Ascending aorta (tissue), 2 donors: ENCODE measurements around the gene APBA2. TPM values are rescaled to one million over a fixed set of nuclear protein-coding genes. Genes with fewer than 3 reads are reported as not detected.
"Not testable (repeated sequence)": the region's sequence is repeated elsewhere in the genome, so short reads cannot be mapped to it uniquely, and the experiment has no call there.

Experiments
- DNase-seq, 2 donors: peaks; one replicate each; pipeline ENCODE4 v3.0.0-alpha.2; 2019; ENCODE audit warnings: low spot score in 2 of 2
- H3K27ac ChIP-seq, 2 donors: fragments of 200-600 bp; sonication (generic); one replicate each; pipeline ENCODE4 v1.5.1; 2016 to 2017; ENCODE audit warnings: mild to moderate bottlenecking in 1 of 2
- H3K27me3 ChIP-seq: fragments of 200-600 bp; sonication (generic); one replicate; pipeline ENCODE4 v1.5.1; 2017
- H3K36me3 ChIP-seq, 2 donors: fragments of 200-600 bp; sonication (generic); one replicate each; pipeline ENCODE4 v1.5.1; 2016
- H3K4me1 ChIP-seq, 2 donors: fragments of 200-600 bp; sonication (generic); one replicate each; pipeline ENCODE4 v1.5.1; 2016 to 2017; ENCODE audit warnings: mild to moderate bottlenecking in 1 of 2
- H3K4me3 ChIP-seq, 2 donors: fragments of 200-600 bp; sonication (generic); one replicate each; pipeline ENCODE4 v1.5.1; 2016 to 2017; ENCODE audit warnings: mild to moderate bottlenecking in 1 of 2
- H3K9me3 ChIP-seq, 2 donors: fragments of 200-600 bp; sonication (generic); one replicate each; pipeline ENCODE4 v1.5.1; 2016
- CTCF ChIP-seq, 3 experiments: fragments of 200-600 bp in 2 of 3; fragments of 450-650 bp in 1 of 3; sonication (generic) in 2 of 3; IDR thresholded peaks; one replicate each; pipeline ENCODE4 v1.5.1; 2016 to 2019; ENCODE audit warnings: antibody characterized with exemption in 3 of 3, mild to moderate bottlenecking in 1 of 3, moderate library complexity in 1 of 3
- intact Hi-C: fragments of 100-400 bp; cut with DNase I; formaldehyde crosslinking; loops from one replicate; pipeline ENCODE4 v1.15.1; 2023
- total RNA-seq: library from RNA; depleted of rRNA; stranded (reverse); fragments of >200 nt; gene quantifications from one replicate; pipeline ENCODE4 v1.1.0, GENCODE V29; 2016

Gene APBA2
- total RNA-seq, 1 donor from 2014 or later, result 2.4 TPM

- no peaks in the 10 kb centered on the region for H3K9me3 ChIP-seq
- peaks cover 6 to 8% of the 10 kb centered on the region in 2 donors for H3K4me1 ChIP-seq
- intact Hi-C loops, result no loop called here
- no peak for TF ChIP-seq CTCF (IDR thresholded peaks at IDR 0.05)
- H3K4me3 ChIP-seq, result peak overlapping the region; percentile 60 to 63
- no peak for DNase-seq
- peaks cover 7% of the 10 kb centered on the region for H3K27me3 ChIP-seq
- no peak overlapping the region for H3K27ac ChIP-seq
- H3K36me3 ChIP-seq, result no peaks in the 10 kb centered on the region
Measured at GRCh38 chr15:28886431-28887338, 911 bp downstream of the APBA2 start.

GRCh38 chr15:28887339-28888174 lies 1.8 kb downstream of the APBA2 start:
- Histone ChIP-seq H3K9me3 (no peaks in the 10 kb centered on the region), H3K4me1 (peaks cover 6 to 8% of the 10 kb centered on the region in 2 donors), H3K27me3 (peaks cover 7% of the 10 kb centered on the region), H3K27ac (no peak overlapping the region), H3K36me3 (no peaks in the 10 kb centered on the region), H3K4me3 (no peak overlapping the region)
- intact Hi-C loops, result no loop called here
- DNase-seq, result no peak
- no peak for TF ChIP-seq CTCF (IDR thresholded peaks at IDR 0.05)

- DNase-seq, result no peak
- no peak for TF ChIP-seq CTCF (IDR thresholded peaks at IDR 0.05)
- H3K27ac ChIP-seq, result no peak overlapping the region
- no peak overlapping the region for H3K4me3 ChIP-seq
- no peaks in the 10 kb centered on the region for H3K9me3 ChIP-seq
- peaks cover 7% of the 10 kb centered on the region for H3K27me3 ChIP-seq
- intact Hi-C loops, result no loop called here
- H3K36me3 ChIP-seq, result no peaks in the 10 kb centered on the region
- H3K4me1 ChIP-seq, result peaks cover 6 to 8% of the 10 kb centered on the region in 2 donors
Measured at GRCh38 chr15:28888302-28888894, 2.6 kb downstream of the APBA2 start.

GRCh38 chr15:28888900-28889299 lies 3.1 kb downstream of the APBA2 start:
- Histone ChIP-seq H3K9me3 (no peaks in the 10 kb centered on the region), H3K27ac (no peak overlapping the region), H3K36me3 (no peaks in the 10 kb centered on the region), H3K4me1 (peaks cover 6 to 8% of the 10 kb centered on the region in 2 donors), H3K4me3 (no peak overlapping the region), H3K27me3 (peaks cover 7% of the 10 kb centered on the region)
- intact Hi-C loops, result no loop called here
- no peak for TF ChIP-seq CTCF (IDR thresholded peaks at IDR 0.05)
- DNase-seq, result no peak

- no peak overlapping the region for H3K4me3 ChIP-seq
- no peak for TF ChIP-seq CTCF (IDR thresholded peaks at IDR 0.05)
- no peaks in the 10 kb centered on the region for H3K36me3 ChIP-seq
- intact Hi-C loops, result no loop called here
- H3K27me3 ChIP-seq, result peaks cover 7% of the 10 kb centered on the region
- DNase-seq, result no peak
- H3K9me3 ChIP-seq, result no peaks in the 10 kb centered on the region
- peaks cover 6 to 8% of the 10 kb centered on the region in 2 donors for H3K4me1 ChIP-seq
- no peak overlapping the region for H3K27ac ChIP-seq
Measured at GRCh38 chr15:28889346-28889745, 3.6 kb downstream of the APBA2 start.

GRCh38 chr15:28889871-28890270 lies 4.1 kb downstream of the APBA2 start:
- H3K27me3 ChIP-seq, H3K9me3 ChIP-seq, H3K36me3 ChIP-seq, intact Hi-C loops, H3K4me1 ChIP-seq, H3K4me3 ChIP-seq, DNase-seq, H3K27ac ChIP-seq: not testable (repeated sequence)

GRCh38 chr15:28890291-28890690 lies 4.5 kb downstream of the APBA2 start:
- H3K36me3 ChIP-seq, H3K27me3 ChIP-seq, H3K4me1 ChIP-seq, H3K27ac ChIP-seq, DNase-seq, H3K9me3 ChIP-seq, H3K4me3 ChIP-seq, intact Hi-C loops: not testable (repeated sequence)
